Stimulated activated CD4-positive, alpha-beta T cell treated with anti-CD3 and anti-CD28 coated beads, Interleukin-2, amount 100 ng/mL, for 24 hours (primary cell): ENCODE data around the gene ADGRF5.

Experiments
- DNase-seq, 2 donors: peaks; one replicate each; pipeline ENCODE4 v3.0.0-alpha.2; 2020

Gene ADGRF5

DNA sequence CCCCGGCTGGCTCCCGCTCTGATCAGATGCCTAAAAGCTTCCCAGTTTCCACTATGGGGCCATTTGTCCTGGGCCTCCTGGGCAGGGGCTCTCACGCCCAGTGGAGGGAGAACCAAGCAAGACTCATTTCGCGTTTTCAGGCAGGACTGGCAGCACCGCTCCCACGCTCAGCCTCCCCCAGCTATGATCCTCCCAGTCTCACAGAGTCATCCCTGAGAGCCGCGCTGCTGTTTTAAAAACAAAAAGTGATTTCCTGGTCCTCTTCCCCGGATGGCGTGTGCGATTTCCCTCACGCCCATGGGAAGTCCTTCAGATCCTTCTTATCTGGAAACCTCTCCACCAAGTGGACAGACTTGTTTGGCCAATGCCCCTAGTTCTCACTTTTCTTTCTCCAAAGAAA lies at the start of gene ADGRF5:
ADGRF5 (minus strand) TSS at position 208 of the 400 bp plus-strand sequence. CDS start 15,176 bp downstream, outside the sequence.
- DNase-seq = no peak

- no peak for DNase-seq
Measured at GRCh38 chr6:46969206-46969605, 47.5 kb upstream of the ADGRF5 start.

DNA sequence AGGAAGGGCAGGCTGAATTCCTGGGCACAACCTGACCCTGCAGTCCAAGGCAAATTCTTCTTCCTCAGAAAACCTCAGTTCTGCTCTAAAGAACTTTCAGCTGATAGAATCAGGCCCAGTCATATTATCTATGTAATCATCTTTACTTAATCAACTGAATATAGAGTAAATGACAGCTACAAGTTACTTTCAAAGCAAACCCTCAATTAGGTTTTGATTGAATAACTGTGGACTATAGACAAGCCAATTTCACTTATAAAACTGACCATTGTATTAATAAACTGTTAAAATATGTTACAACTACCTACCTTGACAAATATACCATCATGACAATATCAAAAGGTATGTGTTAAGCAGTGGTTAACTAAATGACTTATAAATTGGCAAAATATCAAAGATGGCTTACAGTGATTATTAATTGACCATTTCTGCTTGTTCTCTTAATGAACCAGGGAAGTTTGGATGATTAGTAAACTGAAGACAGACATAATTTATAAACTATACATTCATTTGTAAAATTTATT lies 46.1 kb upstream of the ADGRF5 start:
- no peak for DNase-seq

DNA sequence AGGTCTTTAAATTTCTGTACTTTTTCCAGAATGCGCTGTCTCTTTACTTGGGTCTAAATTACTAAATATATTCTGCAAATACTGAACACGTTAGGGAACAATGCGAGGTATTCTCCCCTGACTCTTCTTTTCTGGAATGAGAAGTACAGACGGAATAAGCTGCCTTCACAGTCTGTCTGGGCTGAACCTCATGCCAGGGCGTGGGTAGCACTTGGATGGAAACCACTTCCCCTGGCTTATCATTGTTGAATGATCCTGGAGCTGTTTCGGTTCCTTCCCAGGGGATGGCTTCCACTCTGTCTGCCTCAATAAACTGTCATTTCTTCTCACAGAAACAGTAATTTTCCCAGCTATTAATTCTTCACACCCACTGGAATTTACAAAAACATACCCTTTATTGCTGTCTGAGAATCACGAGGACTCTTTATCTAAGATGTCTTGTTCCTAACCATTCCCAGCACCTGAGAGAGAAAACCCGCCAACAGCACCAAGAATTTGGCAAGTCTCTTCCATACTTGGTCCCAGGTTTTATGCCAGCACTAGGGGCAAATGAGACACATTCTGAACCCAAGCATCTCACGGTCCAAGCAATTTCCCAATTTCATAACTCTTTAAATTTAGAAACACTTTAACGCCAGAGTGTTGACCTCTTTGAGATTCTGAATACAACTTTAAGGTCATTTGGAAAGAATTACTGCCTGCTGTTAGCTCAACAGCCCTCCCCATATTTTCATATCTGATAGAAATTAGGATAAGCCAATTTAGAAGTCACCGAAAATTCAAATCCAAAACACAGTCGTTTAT lies 43.2 kb upstream of the ADGRF5 start:
- no peak for DNase-seq

DNA sequence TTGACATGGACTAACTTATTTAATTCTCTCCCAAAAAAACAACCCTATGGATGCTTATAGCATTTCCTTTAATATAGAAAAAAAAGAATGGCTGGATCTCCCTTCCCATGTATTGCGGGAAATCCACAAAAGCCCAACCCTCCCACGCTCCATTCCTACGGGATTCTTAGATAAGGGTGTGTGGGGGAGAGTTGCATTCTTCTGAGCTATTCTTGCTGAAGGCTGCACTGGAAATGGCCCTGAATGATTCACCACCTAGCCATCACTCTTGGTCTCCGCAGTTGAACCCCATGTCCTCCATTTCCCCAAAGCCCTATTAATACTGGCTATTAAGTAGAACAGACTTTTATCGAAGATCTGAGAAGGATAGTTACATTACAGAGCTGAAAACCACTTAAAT lies 41.9 kb upstream of the ADGRF5 start:
- DNase-seq = no peak

DNA sequence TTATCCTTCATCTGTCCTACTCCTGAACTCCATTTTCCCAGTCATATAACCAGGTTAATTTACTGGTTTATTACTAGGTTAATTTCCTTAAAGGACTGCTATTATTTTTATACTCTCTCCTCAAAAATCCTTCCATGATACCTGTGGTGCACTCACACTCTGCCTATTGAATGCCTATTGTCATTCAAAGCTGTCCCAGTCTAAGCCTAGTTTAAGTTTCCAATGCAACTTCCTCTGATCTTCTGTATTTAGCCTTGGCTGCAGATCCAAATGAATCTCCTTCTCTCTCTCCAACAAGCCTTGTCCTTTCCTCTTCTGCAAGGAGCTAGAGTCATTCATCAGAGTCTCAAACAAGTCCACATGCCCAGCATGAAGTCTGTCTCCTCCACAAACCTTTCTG lies 41.3 kb upstream of the ADGRF5 start:
- no peak for DNase-seq

GRCh38 chr6:46961711-46962110 lies 40.0 kb upstream of the ADGRF5 start:
- no peak for DNase-seq

DNA sequence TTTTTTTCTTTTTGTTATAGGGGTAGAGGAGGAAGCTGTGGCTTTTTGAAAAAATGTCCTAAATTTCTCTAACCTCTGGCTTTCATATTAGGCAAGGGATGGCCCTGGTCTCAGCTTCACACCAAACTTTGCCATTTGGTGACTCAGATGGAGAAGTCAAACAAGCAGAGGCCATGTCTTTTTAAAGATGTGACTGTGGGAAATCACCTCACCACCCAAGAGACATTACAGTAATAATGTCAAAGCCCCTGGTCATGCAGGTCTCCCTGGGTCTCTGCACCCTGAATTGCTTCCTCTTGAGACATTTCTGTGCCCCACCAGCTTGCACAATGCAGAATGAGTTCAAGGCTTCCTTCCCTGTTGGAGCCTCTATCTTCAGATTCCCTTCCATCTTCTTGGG lies 39.5 kb upstream of the ADGRF5 start:
- DNase-seq = no peak

GRCh38 chr6:46959419-46959818 lies 37.7 kb upstream of the ADGRF5 start:
- no peak for DNase-seq

GRCh38 chr6:46956409-46956808 lies 34.7 kb upstream of the ADGRF5 start:
- DNase-seq = no peak

DNA sequence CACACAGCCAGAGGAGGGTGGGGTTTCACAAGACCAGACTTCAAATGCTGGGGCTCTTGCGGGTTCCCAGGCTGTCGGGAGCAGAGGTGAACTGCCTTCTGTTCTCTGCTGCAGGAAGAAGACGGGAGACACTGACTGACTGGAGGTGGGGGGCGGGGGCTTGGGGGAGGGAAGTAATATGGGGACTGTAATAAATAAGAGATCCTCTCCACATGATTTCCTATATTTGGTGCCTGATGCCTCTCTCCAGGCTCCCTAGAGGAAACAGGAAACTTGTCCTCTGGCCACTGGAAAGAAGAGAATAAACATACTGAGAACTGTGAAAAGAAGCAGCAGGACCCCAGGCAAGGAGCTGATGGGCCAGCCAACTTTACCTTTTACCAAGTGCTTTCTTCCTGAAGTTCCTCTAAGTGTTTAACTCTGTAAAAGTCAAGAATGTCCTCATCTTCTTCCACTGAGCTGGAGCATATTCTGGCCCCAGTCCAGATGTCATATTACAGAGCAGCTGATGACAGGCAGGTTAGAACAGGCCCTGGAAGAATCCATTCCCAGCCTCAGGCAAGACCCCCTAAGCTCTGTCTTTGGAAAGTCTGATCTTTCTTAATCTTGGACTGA lies 33.2 kb upstream of the ADGRF5 start:
- DNase-seq = no peak

DNA sequence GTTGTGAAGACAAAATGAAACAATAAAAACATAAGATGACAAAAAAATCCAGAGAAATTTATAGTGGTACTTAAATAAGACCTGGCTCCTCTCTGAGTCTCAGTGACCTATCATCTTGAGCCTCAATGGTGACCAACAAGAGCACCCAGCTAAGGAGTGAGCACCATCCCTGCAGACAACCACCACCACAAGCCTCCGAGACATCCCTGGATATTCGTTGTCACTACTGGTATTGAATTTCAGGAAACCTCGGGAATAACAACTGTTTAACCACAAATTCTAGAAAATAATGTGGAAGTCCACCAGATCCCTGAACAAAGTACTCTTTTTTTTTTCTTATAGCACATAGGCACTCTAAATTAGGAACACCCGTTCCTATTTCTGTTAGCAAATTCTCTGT lies 32.2 kb upstream of the ADGRF5 start:
- no peak for DNase-seq

DNA sequence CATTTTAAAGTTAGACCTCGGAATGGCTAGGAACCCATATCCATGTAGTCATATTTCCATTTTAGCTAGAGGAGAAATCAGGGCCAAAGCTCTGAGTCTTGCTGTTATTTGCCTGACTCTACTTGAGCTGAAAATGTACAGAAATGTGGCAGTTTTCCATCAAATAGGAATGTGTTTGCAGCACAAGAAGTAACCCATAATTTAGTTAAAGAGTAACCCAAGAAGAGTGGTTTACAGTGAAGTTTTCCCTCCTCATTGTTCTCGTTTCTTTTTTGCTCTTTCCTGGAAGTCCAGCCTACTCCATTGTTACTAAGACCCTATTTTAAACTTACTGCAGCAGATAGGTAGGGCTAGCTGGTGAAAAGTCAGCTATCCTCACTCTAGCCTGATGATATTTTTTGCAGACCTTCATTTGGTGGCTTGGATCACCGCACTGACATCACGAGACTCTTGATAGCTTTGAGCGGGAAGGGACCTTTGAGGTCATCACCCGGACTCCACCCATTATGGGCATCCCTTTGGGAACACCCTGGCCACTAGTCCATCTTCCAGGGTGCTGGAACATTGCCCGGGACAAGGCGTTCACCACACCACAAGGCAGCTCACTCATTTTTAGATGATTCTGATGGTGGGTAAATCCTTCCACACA lies 28.0 kb upstream of the ADGRF5 start:
- no peak for DNase-seq

- DNase-seq = no peak
Measured at GRCh38 chr6:46948699-46949098, 27.0 kb upstream of the ADGRF5 start.

- DNase-seq = no peak
Measured at GRCh38 chr6:46947497-46947896, 25.8 kb upstream of the ADGRF5 start.

- no peak for DNase-seq
Measured at GRCh38 chr6:46940433-46941226, 18.9 kb upstream of the ADGRF5 start.

- no peak for DNase-seq
Measured at GRCh38 chr6:46937642-46938041, 15.9 kb upstream of the ADGRF5 start.

- no peak for DNase-seq
Measured at GRCh38 chr6:46935687-46936086, 13.9 kb upstream of the ADGRF5 start.

DNA sequence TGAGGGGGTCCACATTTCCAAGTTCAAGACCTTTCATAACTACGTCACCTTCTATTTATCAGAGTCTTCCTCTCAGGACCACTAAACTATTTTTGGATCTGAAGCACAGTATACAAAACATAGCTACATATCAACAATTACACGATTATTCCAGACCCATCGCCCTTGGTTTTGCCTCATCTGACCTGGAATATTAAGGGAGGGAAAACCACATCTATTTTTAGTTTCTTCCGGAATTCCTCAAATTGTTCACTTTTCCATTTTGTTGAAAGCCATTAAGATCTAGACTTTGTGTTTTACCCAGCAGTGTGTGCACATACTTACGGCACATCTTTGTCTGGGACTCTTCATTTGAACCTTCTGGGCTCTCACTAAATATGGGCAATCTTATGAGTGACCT lies 12.0 kb upstream of the ADGRF5 start:
- no peak for DNase-seq

GRCh38 chr6:46932526-46933319 lies 11.0 kb upstream of the ADGRF5 start:
- DNase-seq = no peak

DNA sequence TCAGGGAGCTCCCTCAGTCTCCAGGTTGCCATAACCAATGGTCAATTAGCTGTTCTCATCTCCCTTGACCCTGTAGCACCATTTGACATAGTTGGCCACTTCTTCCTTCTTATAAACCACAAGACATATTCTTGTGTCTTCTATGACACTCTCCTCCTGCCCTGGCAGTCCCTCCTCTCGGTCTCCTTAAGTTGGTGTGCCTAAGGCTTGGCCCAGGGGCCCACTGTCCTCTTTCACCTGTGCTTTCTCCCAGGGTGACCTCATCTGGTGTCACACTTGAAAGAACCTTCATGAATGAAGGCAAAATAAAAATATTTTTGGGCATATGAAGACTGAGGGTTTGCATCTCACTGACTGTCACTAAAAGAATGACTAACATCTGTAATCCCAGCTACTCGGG lies 9.7 kb upstream of the ADGRF5 start:
- no peak for DNase-seq

- DNase-seq = no peak
Measured at GRCh38 chr6:46930331-46930730, 8.6 kb upstream of the ADGRF5 start.
